C1 segment of cervical spinal cord (tissue), 14 donors: ENCODE measurements around the gene SEPTIN10.
"Not testable (repeated sequence)": the region's sequence is repeated elsewhere in the genome, so short reads cannot be mapped to it uniquely, and the experiment has no call there.

Experiments
- DNase-seq, 14 donors: peaks; one replicate each; lab custom pipeline; 2025; lab: John Stamatoyannopoulos, UW

SEPTIN10 gene

DNA sequence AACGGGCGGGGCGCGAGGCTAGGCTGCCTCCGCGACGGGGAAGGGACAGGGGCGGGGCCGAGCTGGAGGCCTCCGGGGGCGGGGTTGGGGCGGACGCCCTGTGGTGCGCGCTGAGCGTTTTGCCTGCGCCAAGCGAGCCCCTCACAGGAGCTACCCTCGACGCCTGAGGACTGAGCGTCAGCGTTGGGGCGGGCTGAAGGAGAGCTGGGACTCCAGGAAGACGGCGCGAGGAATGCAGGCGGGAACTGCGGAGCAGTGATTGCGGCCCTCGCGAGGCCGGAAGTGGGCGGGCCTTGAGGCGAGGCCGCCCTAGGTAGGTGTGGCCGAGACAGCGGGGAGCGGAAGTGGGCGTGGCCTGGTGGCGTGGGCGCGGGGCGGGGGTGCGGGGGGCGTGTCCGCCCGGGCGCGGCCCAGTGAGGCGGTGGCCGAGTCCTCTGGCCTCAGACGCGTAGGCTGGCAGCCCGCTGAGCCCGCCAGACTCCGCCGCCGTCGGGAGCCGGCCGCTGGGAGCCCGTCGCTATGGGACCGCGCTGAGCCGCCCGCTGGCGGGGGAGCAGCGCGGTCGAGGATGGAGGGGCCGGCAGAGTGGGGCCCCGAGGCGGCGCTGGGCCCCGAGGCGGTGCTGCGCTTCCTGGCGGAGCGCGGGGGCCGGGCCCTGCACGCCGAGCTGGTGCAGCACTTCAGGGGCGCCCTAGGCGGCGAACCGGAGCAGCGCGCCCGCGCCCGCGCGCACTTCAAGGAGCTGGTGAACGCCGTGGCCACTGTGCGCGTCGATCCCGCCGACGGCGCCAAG is at the start of gene SEPTIN10, which contains the start of gene SOWAHC:
TSS of gene SEPTIN10 (minus strand) at position 45 of the 793 bp plus-strand sequence. CDS start 139 bp downstream, outside the sequence.
TSS of gene SOWAHC (plus strand) at position 443 of the 793 bp plus-strand sequence. CDS start at position 569, 126 bp downstream.
- peak; percentile 45 to 99 (median 92) for DNase-seq

GRCh38 chr2:109662889-109663288 is 49.1 kb upstream of the SEPTIN10 start:
- DNase-seq, result no peak

DNA sequence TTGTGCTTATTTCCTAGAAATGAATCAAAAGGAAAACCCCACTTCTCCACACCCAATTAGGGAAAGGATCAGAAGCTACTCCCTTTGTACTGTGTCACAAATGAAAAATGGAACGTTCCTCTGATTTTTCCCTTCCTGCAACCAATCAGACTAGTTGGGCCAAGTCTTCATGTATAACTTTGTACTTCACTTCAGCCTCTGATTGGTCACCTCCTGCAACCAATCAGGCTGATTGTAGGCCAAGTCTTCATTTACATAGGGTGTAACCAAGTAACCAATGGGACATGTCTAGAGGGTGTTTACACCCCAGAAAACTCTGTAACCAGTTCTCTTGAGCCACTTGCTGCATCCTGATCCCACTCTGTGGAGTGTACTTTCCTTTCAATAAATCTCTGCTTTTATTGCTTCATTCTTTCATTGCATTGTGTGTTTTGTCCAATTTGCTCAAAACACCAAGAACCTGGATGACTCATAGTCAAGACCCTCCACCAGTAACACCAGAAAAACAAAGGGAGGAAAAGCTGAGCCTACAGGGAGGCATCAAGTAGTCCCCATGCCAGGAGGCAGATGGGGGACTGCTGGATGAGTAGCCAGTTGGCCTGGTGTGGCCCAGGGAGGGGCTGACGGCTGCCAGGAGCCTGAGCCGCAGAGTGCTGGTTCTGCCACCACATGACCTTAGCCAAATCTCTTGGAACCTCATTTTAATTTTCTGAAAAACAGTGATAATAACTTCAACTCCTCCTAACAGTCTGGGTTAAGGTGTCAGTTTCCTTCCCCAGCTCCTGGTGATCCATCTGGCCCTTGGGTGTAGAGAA is 46.5 kb upstream of the SEPTIN10 start:
- DNase-seq, result peak in 1 of 14 donors; percentile 30

DNA sequence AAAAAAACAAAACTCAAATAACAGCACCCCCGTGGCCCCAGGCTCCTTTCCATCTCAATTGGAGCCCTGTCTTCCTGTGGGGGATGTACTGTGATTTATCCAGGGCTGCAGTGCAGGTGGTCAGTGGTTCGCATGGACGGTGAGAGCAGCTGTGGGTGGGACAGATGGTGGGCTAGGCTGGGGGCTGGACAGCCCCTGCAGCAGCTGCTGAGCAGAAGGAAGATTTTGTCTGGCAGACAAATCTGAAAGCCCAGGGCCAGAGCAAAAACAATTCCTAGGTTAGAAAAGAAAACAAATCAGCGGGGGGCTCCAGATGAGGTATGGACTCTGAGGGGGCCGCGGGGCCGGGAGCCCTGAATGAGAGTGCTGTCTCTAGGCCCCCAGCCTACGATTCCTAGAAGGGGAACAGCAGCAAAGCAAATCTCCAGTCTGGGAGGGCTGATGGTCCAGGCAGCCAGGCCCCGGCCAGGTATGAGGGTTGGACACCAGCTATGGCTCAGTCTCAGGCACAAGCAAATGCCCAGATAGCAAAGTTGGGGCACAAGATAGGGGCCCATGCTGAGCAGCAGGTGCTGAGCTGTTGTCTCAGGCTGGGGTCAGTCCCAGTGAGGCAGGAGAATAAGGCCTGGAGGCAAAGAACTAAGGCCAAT is 45.8 kb upstream of the SEPTIN10 start:
- no peak for DNase-seq

GRCh38 chr2:109655287-109655686 is 41.5 kb upstream of the SEPTIN10 start:
- no peak for DNase-seq

DNA sequence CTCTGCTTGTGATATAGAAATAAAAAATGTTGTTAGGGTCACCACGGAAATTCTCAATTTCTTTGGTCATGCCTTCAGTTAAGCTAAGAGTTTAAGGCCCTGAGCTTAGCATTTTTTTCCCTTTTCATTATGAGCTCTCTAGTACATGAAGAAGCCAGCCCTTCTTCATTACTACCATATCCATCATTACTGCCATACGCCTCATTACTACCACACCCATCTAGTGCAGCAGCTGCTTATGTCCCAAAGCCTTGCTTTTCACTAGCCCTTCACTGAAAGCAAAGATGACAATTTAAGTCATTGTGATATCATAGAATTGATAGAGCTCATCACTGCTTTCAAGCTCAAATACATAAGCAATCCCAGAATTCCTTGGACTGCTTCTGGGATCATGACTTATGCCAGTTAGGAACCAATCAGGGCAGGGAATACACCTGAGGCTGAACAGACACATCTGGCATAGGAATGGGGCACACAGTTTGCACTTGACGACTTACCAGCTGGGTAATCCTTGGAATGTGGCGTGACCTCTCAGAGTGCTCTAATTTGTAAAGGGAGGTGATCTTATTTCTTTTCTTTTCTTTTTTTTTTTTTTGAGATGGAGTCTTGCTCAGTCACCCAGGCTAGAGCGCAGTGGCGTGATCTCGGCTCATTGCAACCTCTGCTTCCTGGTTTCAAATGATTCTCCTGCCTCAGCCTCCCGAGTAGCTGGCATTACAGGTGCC is 40.7 kb upstream of the SEPTIN10 start:
- DNase-seq, result no peak

GRCh38 chr2:109649736-109650695 is 36.2 kb upstream of the SEPTIN10 start:
- DNase-seq, result no peak

- DNase-seq, result no peak
Observed at GRCh38 chr2:109648041-109648527, 34.3 kb upstream of the SEPTIN10 start.

- no peak for DNase-seq
Observed at GRCh38 chr2:109647636-109648035, 33.9 kb upstream of the SEPTIN10 start.

DNA sequence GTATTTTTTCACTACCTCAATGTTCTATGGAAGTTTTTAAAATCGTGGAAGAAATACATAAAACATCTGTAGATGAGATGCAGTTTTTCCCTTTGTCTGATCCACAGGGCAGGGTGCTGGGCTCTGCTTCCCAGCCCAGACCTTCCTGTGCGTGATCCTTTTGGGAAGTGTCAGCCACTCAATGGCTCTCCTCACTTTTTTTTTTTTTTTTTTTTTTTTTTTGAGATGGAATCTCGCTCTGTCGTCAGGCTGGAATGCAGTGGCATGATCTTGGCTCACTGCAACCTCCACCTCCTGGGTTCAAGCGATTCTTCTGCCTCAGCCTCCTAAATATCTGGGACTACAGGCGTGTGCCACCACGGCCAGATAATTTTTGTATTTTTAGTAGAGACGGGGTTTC is 33.2 kb upstream of the SEPTIN10 start:
- no peak for DNase-seq

DNA sequence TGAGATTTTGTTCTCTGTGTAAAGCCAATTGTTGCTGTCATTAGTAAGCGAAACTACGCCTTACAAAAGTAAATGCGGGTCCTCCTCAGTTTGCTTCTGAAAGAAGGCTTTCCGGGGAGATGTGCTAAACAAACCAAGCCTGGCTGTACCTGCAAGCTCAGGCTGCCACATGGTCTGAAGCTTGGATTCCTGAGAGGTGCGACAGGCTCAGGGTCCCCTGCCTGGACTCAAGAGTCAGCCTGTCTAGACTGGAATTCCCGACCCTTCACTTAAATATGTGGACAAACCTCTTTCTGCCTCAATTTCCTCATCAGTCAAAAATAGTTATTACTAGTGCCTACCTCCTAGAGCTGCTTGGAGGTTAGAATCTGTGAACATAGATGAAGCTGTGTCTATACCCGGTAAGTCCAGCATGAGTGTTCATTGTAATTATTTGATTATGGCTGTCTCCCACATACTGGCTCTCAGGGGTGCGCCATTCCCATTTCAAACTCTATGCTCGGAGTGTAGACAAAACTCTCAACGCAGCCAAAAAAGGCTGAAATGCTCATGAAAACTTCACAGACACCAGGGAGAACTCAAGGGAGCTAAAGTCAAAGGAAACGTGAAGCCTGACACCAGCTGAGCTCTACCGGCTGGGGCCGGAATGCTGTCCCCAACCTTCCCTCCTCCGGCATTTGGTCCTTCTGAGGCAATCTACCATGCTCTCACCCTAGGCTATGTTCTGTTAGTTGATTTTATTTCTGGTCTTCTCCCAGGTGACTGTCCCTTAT is 31.8 kb upstream of the SEPTIN10 start:
- no peak for DNase-seq

DNA sequence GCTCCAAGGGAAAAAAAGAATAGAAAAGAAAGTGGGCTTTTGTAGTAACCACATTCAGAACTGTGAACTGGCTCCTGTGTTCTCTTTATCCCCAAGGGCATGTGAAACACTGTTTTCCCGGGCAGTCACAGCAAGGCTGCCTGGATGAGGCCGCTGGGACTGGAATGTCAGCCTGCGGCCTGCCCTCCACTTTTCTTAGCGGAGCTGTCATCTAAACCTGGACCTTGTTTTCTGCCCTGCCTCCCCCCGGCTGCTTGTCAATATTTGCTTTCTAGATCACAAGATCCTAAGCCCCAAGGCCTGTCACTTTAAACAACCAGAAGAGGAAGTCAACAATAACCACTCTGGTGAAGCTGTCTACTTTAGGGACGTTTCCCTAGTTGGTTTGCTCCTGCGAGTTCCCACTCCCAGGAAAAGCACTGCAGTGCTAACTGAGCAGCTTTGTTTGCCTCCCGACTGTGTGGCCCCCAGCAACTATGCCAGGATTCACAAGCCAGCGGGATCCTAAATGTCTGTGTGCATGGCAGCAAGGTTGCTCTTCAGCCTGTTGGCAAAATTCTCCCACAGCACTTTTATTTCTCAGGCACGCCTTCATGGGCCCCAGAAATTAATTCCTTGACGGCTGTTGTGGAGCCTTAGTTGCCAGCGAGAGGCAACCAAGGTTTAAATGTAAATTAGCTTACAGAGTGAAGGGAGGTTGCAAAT is 31.0 kb upstream of the SEPTIN10 start:
- DNase-seq, result peak in 7 of 14 donors; percentile 7 to 49 (median 22)

GRCh38 chr2:109640000-109640399 is 26.2 kb upstream of the SEPTIN10 start:
- not testable (repeated sequence) for DNase-seq

DNA sequence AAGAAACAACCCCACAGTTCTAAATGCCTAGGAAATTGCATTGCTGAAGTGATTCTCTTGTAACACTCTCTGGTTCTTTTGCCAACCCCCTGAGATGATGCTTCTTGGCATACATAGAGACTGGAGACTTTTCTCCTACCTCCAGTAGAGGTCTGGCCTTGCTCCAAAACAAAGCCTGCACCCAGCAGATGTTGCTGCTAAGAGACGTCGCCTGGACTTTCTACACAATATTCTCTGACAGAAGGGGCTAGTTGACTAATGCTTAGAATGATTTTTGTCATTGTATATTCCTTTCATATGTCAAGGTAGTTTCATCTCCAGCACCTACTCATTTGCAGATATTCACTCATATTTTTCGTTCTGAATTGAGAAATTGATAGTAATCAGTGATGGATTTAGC is 25.0 kb upstream of the SEPTIN10 start:
- DNase-seq, result no peak

DNA sequence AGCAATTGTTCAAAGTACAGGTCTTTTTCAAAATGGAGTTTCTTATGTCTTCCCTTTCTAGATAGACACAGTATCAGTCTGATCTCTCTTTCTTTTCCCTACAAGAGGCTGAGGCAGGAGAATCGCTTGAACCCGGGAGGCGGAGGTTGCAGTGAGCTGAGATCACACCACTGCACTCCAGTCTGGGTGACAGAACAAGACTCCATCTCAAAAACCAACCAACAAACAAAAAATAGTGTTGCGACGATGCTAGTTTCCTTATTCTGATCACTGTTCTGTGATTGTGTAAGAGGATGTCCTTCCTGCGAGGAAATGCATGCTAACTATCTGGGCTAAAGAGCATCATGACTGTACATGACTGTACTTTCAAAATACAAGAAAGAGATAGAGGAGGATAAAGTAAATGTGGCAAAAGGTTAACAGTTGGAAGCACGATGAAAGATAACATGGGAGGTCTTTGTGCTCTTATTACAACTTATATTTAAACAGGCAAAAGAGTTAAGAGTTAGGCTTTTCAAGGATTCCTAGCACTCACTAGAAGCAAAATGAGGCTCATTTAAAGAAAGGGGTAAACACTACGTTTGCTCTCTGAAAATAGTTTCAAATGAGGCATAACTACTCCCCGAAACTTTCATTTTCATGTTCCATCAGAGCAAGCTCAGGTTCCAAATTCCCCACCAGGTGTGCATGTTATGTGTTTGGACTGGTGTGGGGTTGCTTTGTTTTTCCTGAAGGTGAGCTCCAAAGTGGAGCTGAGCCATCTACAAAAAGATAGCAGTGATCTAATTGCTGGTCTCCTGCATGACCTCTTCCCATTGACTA is 24.2 kb upstream of the SEPTIN10 start:
- peak in 1 of 14 donors; percentile 5 for DNase-seq

DNA sequence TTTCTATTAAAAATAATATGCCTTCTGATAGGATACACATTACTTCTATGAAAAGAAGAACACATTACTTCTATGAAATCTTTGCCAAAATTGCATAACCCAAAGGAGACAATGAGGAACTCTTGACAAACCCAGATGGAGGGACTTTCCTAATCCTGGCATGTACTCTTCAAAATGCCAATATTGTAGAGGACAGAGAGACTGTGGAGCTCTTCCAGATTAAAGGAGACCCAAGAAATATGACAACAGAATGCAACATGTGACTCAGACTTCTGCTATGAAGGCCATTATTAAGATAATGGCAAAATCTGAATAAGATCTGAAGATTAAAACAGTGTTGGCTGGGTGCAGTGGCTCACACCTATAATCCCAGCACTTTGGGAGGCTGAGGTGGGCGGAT is 22.6 kb upstream of the SEPTIN10 start:
- no peak for DNase-seq

GRCh38 chr2:109635426-109636304 is 21.9 kb upstream of the SEPTIN10 start:
- no peak for DNase-seq
